Liver (tissue), 9 donors: ENCODE measurements around the gene CEP131. TPM values are rescaled to one million over a fixed set of nuclear protein-coding genes. Genes with fewer than 3 reads are reported as not detected.
A peak's percentile ranks its signal among the peaks of the same experiment; 100 is the strongest.

Experiments used
- DNase-seq: peaks from one replicate; pipeline ENCODE4 v3.0.0-alpha.2; 2017; ENCODE audit warnings: low spot score
- H3K27ac ChIP-seq, 2 donors: one replicate each; pipeline ENCODE4 v1.7.0; 2013; ENCODE audit warnings: inconsistent platforms in 2 of 2, low read length in 2 of 2, control low read depth in 1 of 2, low read depth in 1 of 2, mild to moderate bottlenecking in 1 of 2
- H3K27me3 ChIP-seq, 4 donors: one replicate each; pipeline versions ENCODE4 v1.6.1 to v1.7.0; 2013; ENCODE audit warnings: low read length in 3 of 4, inconsistent platforms in 1 of 4, mild to moderate bottlenecking in 1 of 4, moderate library complexity in 1 of 4; ENCODE audit not compliant: control insufficient read depth in 4 of 4, insufficient read depth in 4 of 4
- H3K36me3 ChIP-seq, 4 donors: one replicate each; pipeline versions ENCODE4 v1.6.1 to v1.7.0; 2013; ENCODE audit warnings: low read length in 3 of 4, mild to moderate bottlenecking in 3 of 4, low read depth in 1 of 4, moderate library complexity in 1 of 4; ENCODE audit not compliant: control insufficient read depth in 4 of 4, insufficient read depth in 3 of 4
- H3K4me1 ChIP-seq, 4 donors: one replicate each; pipeline versions ENCODE4 v1.6.1 to v1.7.0; 2013; ENCODE audit warnings: low read length in 3 of 4, mild to moderate bottlenecking in 3 of 4, moderate library complexity in 1 of 4; ENCODE audit not compliant: control insufficient read depth in 4 of 4, insufficient read depth in 4 of 4
- H3K4me3 ChIP-seq, 3 donors: one replicate each; pipeline versions ENCODE4 v1.6.1 to v1.7.0; 2013; ENCODE audit warnings: low read length in 3 of 3, control low read depth in 1 of 3, low read depth in 1 of 3, mild to moderate bottlenecking in 1 of 3
- H3K9ac ChIP-seq, 2 donors: one replicate each; pipeline ENCODE4 v1.7.0; 2013; ENCODE audit warnings: low read length in 2 of 2, mild to moderate bottlenecking in 2 of 2, moderate library complexity in 2 of 2, control low read depth in 1 of 2, low read depth in 1 of 2
- H3K9me3 ChIP-seq, 4 donors: one replicate each; pipeline versions ENCODE4 v1.6.1 to v1.7.0; 2013; ENCODE audit warnings: low read length in 3 of 4; ENCODE audit not compliant: control insufficient read depth in 4 of 4
- ATF3 ChIP-seq: IDR thresholded peaks from 2 replicates; pipeline ENCODE4 v1.6.1; 2016; ENCODE audit warnings: antibody characterized with exemption
- EGR1 ChIP-seq, 2 donors: IDR thresholded peaks; 2 replicates each; pipeline ENCODE4 v1.6.1; 2016 to 2018; ENCODE audit warnings: antibody characterized with exemption in 2 of 2, low read depth in 2 of 2
- GABPA ChIP-seq, 2 donors: IDR thresholded peaks in 1 of 2; conservative IDR thresholded peaks in 1 of 2; 2 replicates each; pipeline ENCODE4 v1.6.1; 2016; ENCODE audit warnings: antibody characterized with exemption in 2 of 2, mild to moderate bottlenecking in 1 of 2, moderate library complexity in 1 of 2
- HNF4A ChIP-seq, 2 donors: conservative IDR thresholded peaks; 2 replicates each; pipeline ENCODE4 v1.6.1; 2016; ENCODE audit warnings: antibody characterized with exemption in 2 of 2, mild to moderate bottlenecking in 2 of 2
- HNF4G ChIP-seq: IDR thresholded peaks from 2 replicates; pipeline ENCODE4 v1.6.1; 2016; ENCODE audit warnings: antibody characterized with exemption
- MAX ChIP-seq: IDR thresholded peaks from 2 replicates; pipeline ENCODE4 v1.6.1; 2016; ENCODE audit warnings: antibody characterized with exemption
- RAD21 ChIP-seq, 2 donors: IDR thresholded peaks; 2 replicates each; pipeline ENCODE4 v1.6.1; 2016; ENCODE audit warnings: antibody characterized with exemption in 2 of 2, mild to moderate bottlenecking in 2 of 2
- REST ChIP-seq: IDR thresholded peaks from 2 replicates; pipeline ENCODE4 v1.6.1; 2016; ENCODE audit warnings: antibody characterized with exemption, mild to moderate bottlenecking
- SP1 ChIP-seq: IDR thresholded peaks from 2 replicates; pipeline ENCODE4 v1.6.1; 2018; ENCODE audit warnings: antibody characterized with exemption, mild to moderate bottlenecking
- YY1 ChIP-seq: IDR thresholded peaks from 2 replicates; pipeline ENCODE4 v1.6.1; 2016; ENCODE audit warnings: antibody characterized with exemption, mild to moderate bottlenecking
- WGBS: extraction: QIAGEN DNeasy Blood & Tissue Kit; methylation state at CpG from one replicate; pipeline ENCODE4 v1.1.7; 2013; 5-methylcytosine and 5-hydroxymethylcytosine counted together
- polyA plus RNA-seq, 2 donors: library from polyadenylated mRNA; stranded (reverse) in 1 of 2; unstranded in 1 of 2; fragments of 200-250 nt in 1 of 2; fragments of >200 nt in 1 of 2; fragmentation: Nextera tagmentation in 1 of 2; extraction: Ambion mirVana in 1 of 2; gene quantifications; one replicate each; pipeline versions ENCODE4 v1.2.1 to v1.2.3, GENCODE V29; 2013 to 2015
- total RNA-seq, 2 donors: library from RNA; depleted of rRNA; stranded (reverse); fragments of >200 nt; gene quantifications; one replicate each; pipeline ENCODE4 v1.2.3, GENCODE V29; 2014
- donor health status: healthy.
- donor health status: healthy.
- donor health status: healthy.
- donor health status: healthy.
- donor health status: healthy.

The CEP131 gene
- total and polyA plus RNA-seq, 4 donors: 0.71 to 6.3 (median 2.2) TPM

- Histone ChIP-seq H3K4me3 (no peak overlapping the region), H3K27ac (no peak overlapping the region), H3K9ac (no peak overlapping the region), H3K4me1 (peaks cover 6 to 37% (median 27%) of the 10 kb centered on the region in 4 donors), H3K27me3 (no peaks in the 10 kb centered on the region), H3K36me3 (peaks cover 0 to under 1% (median 0%) of the 10 kb centered on the region in 4 donors), H3K9me3 (no peaks in the 10 kb centered on the region)
- TF ChIP-seq REST (no peak), HNF4A (conservative IDR thresholded peaks at IDR 0.05) (no peak), MAX (no peak), RAD21 (IDR thresholded peaks at IDR 0.05) (no peak), GABPA (IDR thresholded peaks at IDR 0.05 in 1 of 2, conservative IDR thresholded peaks at IDR 0.05 in 1 of 2) (no peak), YY1 (no peak)
- no peak for DNase-seq
- 91% methylated on average over 10 of the region's 10 CpGs for WGBS
Measured at GRCh38 chr17:81241203-81241602, 18.4 kb upstream of the CEP131 start.

- H3K4me3 ChIP-seq: no peak overlapping the region
- H3K36me3 ChIP-seq: no peaks in the 10 kb centered on the region
- WGBS: 84% methylated on average over 8 of the region's 8 CpGs
- TF ChIP-seq ATF3: no peak
- no peak for TF ChIP-seq HNF4A (conservative IDR thresholded peaks at IDR 0.05)
- no peak for TF ChIP-seq SP1
- H3K9ac ChIP-seq: no peak overlapping the region
- no peak overlapping the region for H3K27ac ChIP-seq
- no peaks in the 10 kb centered on the region for H3K9me3 ChIP-seq
- H3K27me3 ChIP-seq: no peaks in the 10 kb centered on the region
- H3K4me1 ChIP-seq: peaks cover 6 to 35% (median 27%) of the 10 kb centered on the region in 4 donors
- DNase-seq: no peak
Measured at GRCh38 chr17:81240761-81241160, 18.0 kb upstream of the CEP131 start.

GRCh38 chr17:81239714-81240555 lies 17.2 kb upstream of the CEP131 start:
- Histone ChIP-seq H3K9ac (peak overlapping the region in 1 of 2 donors; percentile 63), H3K9me3 (no peaks in the 10 kb centered on the region), H3K4me3 (peak overlapping the region; percentile 74 to 88 (median 78)), H3K27me3 (no peaks in the 10 kb centered on the region), H3K4me1 (peaks cover 6 to 31% (median 27%) of the 10 kb centered on the region in 4 donors), H3K27ac (peak overlapping the region; percentile 71 to 74), H3K36me3 (no peaks in the 10 kb centered on the region)
- TF ChIP-seq HNF4G (no peak), HNF4A (conservative IDR thresholded peaks at IDR 0.05) (no peak), REST (no peak), EGR1 (IDR thresholded peaks at IDR 0.05; ENCODE audit: low read depth in 2 of 2) (no peak)
- no peak for DNase-seq
- WGBS: 17% methylated on average over 37 of the region's 37 CpGs
